Activated CD4-positive, alpha-beta T cell treated with anti-CD3 and anti-CD28 coated beads for 36 hours (primary cell): ENCODE data around the gene DENND4A. TPM values are rescaled to one million over a fixed set of nuclear protein-coding genes. Genes with fewer than 3 reads are reported as not detected.

Experiments
- ATAC-seq: fragments of 200-7000 bp; cut with Tn5 transposase; one replicate; pipeline ENCODE4 v1.10.0; 2021; ENCODE audit warnings: mild to moderate bottlenecking, moderate library complexity
- CTCF ChIA-PET: fragments of 350-600 bp; sonication (Branson Sonifier 250); formaldehyde crosslinking; loops from one replicate; lab custom pipeline; 2021; ENCODE audit warnings: antibody characterized with exemption; lab: Charles Lee
- POLR2A ChIA-PET: fragments of 350-600 bp; sonication (Branson Sonifier 250); formaldehyde crosslinking; loops from one replicate; lab custom pipeline; 2021; ENCODE audit warnings: antibody characterized with exemption, inconsistent platforms; lab: Charles Lee
- DNase-seq: peaks from one replicate; pipeline ENCODE4 v3.0.0-alpha.2; 2020
- H3K27ac Mint-ChIP-seq: one replicate; pipeline ENCODE4 v1.8.0; 2021; ENCODE audit warnings: mixed read lengths
- H3K27me3 Mint-ChIP-seq: one replicate; pipeline ENCODE4 v1.8.0; 2021; ENCODE audit warnings: mixed read lengths
- H3K36me3 Mint-ChIP-seq: one replicate; pipeline ENCODE4 v1.8.0; 2021; ENCODE audit warnings: low read depth, mixed read lengths
- H3K4me1 Mint-ChIP-seq: one replicate; pipeline ENCODE4 v1.8.0; 2021; ENCODE audit warnings: mixed read lengths
- H3K4me3 Mint-ChIP-seq: one replicate; pipeline ENCODE4 v1.8.0; 2021; ENCODE audit warnings: mild to moderate bottlenecking, moderate library complexity, mixed read lengths
- H3K9me3 Mint-ChIP-seq: one replicate; pipeline ENCODE4 v1.8.0; 2021; ENCODE audit warnings: low read depth, mixed read lengths
- intact Hi-C, 2 experiments: fragments of 100-400 bp; cut with DNase I in 1 of 2; cut with micrococcal nuclease in 1 of 2; formaldehyde crosslinking; loops; one replicate each; pipeline versions ENCODE4 v1.14.2 to v1.15.1; 2022 to 2024; cut with DNase I, micrococcal nuclease
- total RNA-seq, 2 experiments: library from RNA; stranded (reverse); gene quantifications; one replicate each; pipeline ENCODE4 v1.2.3, GENCODE V29; 2021

Gene DENND4A
- total RNA-seq, 2 experiments from 2014 or later = 35.6 to 43.5 TPM

- intact Hi-C loops = loop anchor here (1.0 to 10.0 kb wide), 4 partner anchors 219 to 648 kb away; no protein-coding TSS in a partner anchor
- Mint-ChIP-seq H3K36me3 (no peaks in the 10 kb centered on the region), H3K27ac (no peak overlapping the region), H3K4me3 (no peak overlapping the region), H3K9me3 (no peaks in the 10 kb centered on the region), H3K27me3 (no peaks in the 10 kb centered on the region), H3K4me1 (peaks cover 10% of the 10 kb centered on the region)
- ChIA-PET POLR2A (no interaction called here), CTCF (interaction anchor here (0.6 to 2.0 kb wide), 19 partner anchors 9 to 362 kb away, joined by 3 to 12 read pairs (median 3); no protein-coding TSS in a partner anchor)
- DNase-seq (peak; percentile 36), ATAC-seq (peak; percentile 86)
These were observed 153.4 kb downstream of the DENND4A start for GRCh38 chr15:65638681-65639089.

GRCh38 chr15:65638109-65638508, 154.0 kb downstream of the DENND4A start:
- DNase-seq (no peak), ATAC-seq (no peak)
- POLR2A ChIA-PET = no interaction called here
- Mint-ChIP-seq H3K4me1 (peaks cover 10% of the 10 kb centered on the region), H3K4me3 (no peak overlapping the region), H3K36me3 (no peaks in the 10 kb centered on the region), H3K27me3 (no peaks in the 10 kb centered on the region), H3K27ac (no peak overlapping the region), H3K9me3 (no peaks in the 10 kb centered on the region)
- CTCF ChIA-PET = interaction anchor here (0.6 to 2.0 kb wide), 17 partner anchors 12 to 600 kb away, joined by 3 to 12 read pairs (median 3); no protein-coding TSS in a partner anchor
- intact Hi-C loops = loop anchor here (1.0 to 10.0 kb wide), 4 partner anchors 219 to 649 kb away; no protein-coding TSS in a partner anchor

- Mint-ChIP-seq H3K9me3 (no peaks in the 10 kb centered on the region), H3K4me1 (peaks cover 20% of the 10 kb centered on the region), H3K4me3 (no peak overlapping the region), H3K36me3 (no peaks in the 10 kb centered on the region), H3K27me3 (no peaks in the 10 kb centered on the region), H3K27ac (no peak overlapping the region)
- ATAC-seq = no peak
- DNase-seq = no peak
- intact Hi-C loops = loop anchor here in 1 of 2 experiments (10.0 kb wide), 1 partner anchor 560 kb away; no protein-coding TSS in a partner anchor
- CTCF ChIA-PET = no interaction called here
- POLR2A ChIA-PET = no interaction called here
These were observed 157.7 kb downstream of the DENND4A start for GRCh38 chr15:65634356-65634755.

DNA sequence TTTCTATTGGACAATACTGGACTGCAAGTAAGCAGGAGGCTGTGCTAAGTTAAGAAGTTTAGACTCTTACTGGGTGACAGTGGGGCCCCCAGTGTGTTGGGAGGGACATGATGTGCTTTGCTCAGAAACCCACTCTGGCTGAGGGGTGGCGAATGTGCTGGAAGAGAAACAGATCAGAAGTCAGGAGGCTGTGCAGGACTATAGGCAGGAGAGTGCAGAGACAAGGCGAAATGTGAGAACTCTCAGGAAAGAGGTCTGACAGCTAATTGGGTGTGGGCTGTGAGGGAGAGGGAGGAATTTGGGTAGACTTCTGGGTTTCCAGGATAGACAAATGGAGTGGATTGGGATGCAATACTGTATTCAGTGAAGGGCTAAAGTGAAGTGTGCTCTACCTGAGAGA, 158.3 kb downstream of the DENND4A start:
- Mint-ChIP-seq H3K4me1 (peaks cover 16% of the 10 kb centered on the region), H3K27ac (no peak overlapping the region), H3K36me3 (no peaks in the 10 kb centered on the region), H3K27me3 (no peaks in the 10 kb centered on the region), H3K9me3 (no peaks in the 10 kb centered on the region), H3K4me3 (no peak overlapping the region)
- ATAC-seq = no peak
- ChIA-PET CTCF (interaction anchor here (0.6 kb wide), 1 partner anchor 650 kb away, joined by 4 read pairs; no protein-coding TSS in a partner anchor), POLR2A (no interaction called here)
- no peak for DNase-seq
- intact Hi-C loops = loop anchor here in 1 of 2 experiments (10.0 kb wide), 1 partner anchor 561 kb away; no protein-coding TSS in a partner anchor

GRCh38 chr15:65632780-65633375, 159.2 kb downstream of the DENND4A start:
- CTCF ChIA-PET = interaction anchor here (0.8 kb wide), 1 partner anchor 37 kb away, joined by 3 read pairs; no protein-coding TSS in a partner anchor

DNA sequence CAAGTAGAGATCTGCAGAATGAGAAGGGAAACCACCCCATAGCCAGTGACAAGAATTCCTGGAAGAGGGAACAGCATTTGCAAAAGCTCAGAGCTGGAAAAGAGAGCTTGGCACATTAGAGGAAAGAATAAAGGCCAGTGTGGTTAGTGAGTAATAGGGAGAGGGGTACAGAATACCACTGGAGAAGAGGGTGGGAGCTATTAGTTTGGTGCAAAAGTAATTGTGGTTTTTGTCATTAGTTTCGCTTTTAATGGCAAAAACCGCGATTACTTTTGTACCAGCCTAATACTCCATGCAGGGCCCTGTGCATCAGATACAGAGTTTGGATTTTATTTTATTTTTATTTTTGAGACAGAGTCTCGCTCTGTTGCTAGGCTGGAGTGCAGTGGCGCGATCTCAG, 160.6 kb downstream of the DENND4A start:
- POLR2A ChIA-PET = interaction anchor here (0.6 kb wide), 1 partner anchor 147 kb away, joined by 6 read pairs; no protein-coding TSS in a partner anchor
- ATAC-seq (no peak), DNase-seq (no peak)
- H3K4me1 Mint-ChIP-seq = peaks cover 10% of the 10 kb centered on the region
- no peak overlapping the region for H3K27ac Mint-ChIP-seq
- H3K27me3 Mint-ChIP-seq = no peaks in the 10 kb centered on the region
- no peaks in the 10 kb centered on the region for H3K9me3 Mint-ChIP-seq
- no peaks in the 10 kb centered on the region for H3K36me3 Mint-ChIP-seq
- no peak overlapping the region for H3K4me3 Mint-ChIP-seq
- intact Hi-C loops = loop anchor here in 1 of 2 experiments (10.0 kb wide), 1 partner anchor 563 kb away; no protein-coding TSS in a partner anchor
- CTCF ChIA-PET = interaction anchor here (0.8 to 1.1 kb wide), 3 partner anchors 35 to 250 kb away, joined by 3 read pairs; no protein-coding TSS in a partner anchor

More at GRCh38 chr15:65632780-65633375, 159.2 kb downstream of the DENND4A start:
- no peaks in the 10 kb centered on the region for H3K36me3 Mint-ChIP-seq
- H3K9me3 Mint-ChIP-seq = no peaks in the 10 kb centered on the region
- POLR2A ChIA-PET = interaction anchor here (0.6 kb wide), 1 partner anchor 205 kb away, joined by 3 read pairs; no protein-coding TSS in a partner anchor
- H3K27me3 Mint-ChIP-seq = no peaks in the 10 kb centered on the region
- ATAC-seq (no peak), DNase-seq (no peak)
- H3K4me3 Mint-ChIP-seq = no peak overlapping the region
- peaks cover 10% of the 10 kb centered on the region for H3K4me1 Mint-ChIP-seq
- intact Hi-C loops = loop anchor here in 1 of 2 experiments (10.0 kb wide), 1 partner anchor 562 kb away; no protein-coding TSS in a partner anchor
- H3K27ac Mint-ChIP-seq = no peak overlapping the region

DNA sequence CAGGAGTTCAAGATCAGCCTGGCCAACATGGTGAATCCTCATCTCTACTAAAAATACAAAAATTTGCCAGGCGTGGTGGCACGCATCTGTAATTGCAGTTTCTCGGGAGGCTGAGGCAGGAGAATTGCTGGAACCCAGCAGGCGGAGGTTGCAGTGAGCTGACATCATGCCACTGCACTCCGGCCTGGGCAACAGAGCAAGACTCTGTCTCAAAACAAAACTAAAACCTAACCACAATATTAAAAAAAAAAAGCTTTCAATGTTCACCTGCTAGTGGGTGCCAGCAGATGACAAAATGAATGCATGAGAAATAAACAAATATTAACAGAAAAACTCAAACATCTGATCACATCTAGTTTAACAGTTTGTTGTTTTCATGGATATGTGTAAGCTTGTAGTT, 161.3 kb downstream of the DENND4A start:
- no peak overlapping the region for H3K4me3 Mint-ChIP-seq
- peak; percentile 30 for DNase-seq
- H3K27me3 Mint-ChIP-seq = no peaks in the 10 kb centered on the region
- peaks cover 10% of the 10 kb centered on the region for H3K4me1 Mint-ChIP-seq
- no peak overlapping the region for H3K27ac Mint-ChIP-seq
- H3K36me3 Mint-ChIP-seq = no peaks in the 10 kb centered on the region
- no peaks in the 10 kb centered on the region for H3K9me3 Mint-ChIP-seq
- peak; percentile 47 for ATAC-seq
- POLR2A ChIA-PET = no interaction called here
- intact Hi-C loops = loop anchor here in 1 of 2 experiments (10.0 kb wide), 1 partner anchor 564 kb away; no protein-coding TSS in a partner anchor
- CTCF ChIA-PET = interaction anchor here (0.8 to 1.1 kb wide), 2 partner anchors 34 to 251 kb away, joined by 3 read pairs; no protein-coding TSS in a partner anchor

DNA sequence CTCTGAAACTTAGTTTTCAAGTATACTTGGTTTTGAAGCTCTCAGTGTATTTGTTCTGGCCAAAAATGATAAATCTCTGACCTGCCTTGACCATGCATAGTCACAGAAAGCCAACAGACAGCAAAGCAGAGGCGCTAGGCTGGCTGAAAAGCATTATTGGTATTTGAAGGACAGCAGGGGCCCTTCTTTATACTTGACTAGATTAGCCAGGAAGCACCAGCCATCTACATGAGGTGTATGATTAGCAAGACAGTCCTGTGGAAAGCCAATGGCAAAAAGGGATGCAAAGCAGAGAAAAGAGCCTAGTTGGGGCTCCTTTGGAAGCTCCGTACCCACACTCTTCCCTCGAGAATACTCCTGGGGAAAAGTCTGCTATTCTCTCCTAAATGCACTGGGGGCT, 162.5 kb downstream of the DENND4A start:
- CTCF ChIA-PET = interaction anchor here (0.8 kb wide), 3 partner anchors 10 to 30 kb away, joined by 3 to 4 read pairs (median 3); no protein-coding TSS in a partner anchor
- no peaks in the 10 kb centered on the region for H3K27me3 Mint-ChIP-seq

GRCh38 chr15:65626856-65627255, 165.2 kb downstream of the DENND4A start:
- ATAC-seq (no peak), DNase-seq (no peak)
- POLR2A ChIA-PET = no interaction called here
- Mint-ChIP-seq H3K9me3 (no peaks in the 10 kb centered on the region), H3K27me3 (no peaks in the 10 kb centered on the region), H3K4me3 (no peak overlapping the region), H3K4me1 (peaks cover 7% of the 10 kb centered on the region), H3K36me3 (peaks cover 6% of the 10 kb centered on the region), H3K27ac (no peak overlapping the region)
- CTCF ChIA-PET = interaction anchor here (0.9 kb wide), 1 partner anchor 11 kb away, joined by 3 read pairs; no protein-coding TSS in a partner anchor
- intact Hi-C loops = no loop called here

More for the DNA sequence above, 162.5 kb downstream of the DENND4A start:
- Mint-ChIP-seq H3K4me3 (no peak overlapping the region), H3K27ac (no peak overlapping the region), H3K36me3 (peaks cover 6% of the 10 kb centered on the region), H3K9me3 (no peaks in the 10 kb centered on the region), H3K4me1 (peaks cover 10% of the 10 kb centered on the region)
- ATAC-seq (no peak), DNase-seq (no peak)
- intact Hi-C loops = no loop called here
- POLR2A ChIA-PET = no interaction called here

GRCh38 chr15:65623103-65623502, 169.0 kb downstream of the DENND4A start:
- DNase-seq = no peak
- Mint-ChIP-seq H3K9me3 (no peaks in the 10 kb centered on the region), H3K27ac (no peak overlapping the region), H3K4me3 (no peak overlapping the region), H3K36me3 (peaks cover 6% of the 10 kb centered on the region), H3K4me1 (no peaks in the 10 kb centered on the region), H3K27me3 (no peaks in the 10 kb centered on the region)
- ChIA-PET CTCF (no interaction called here), POLR2A (no interaction called here)
- ATAC-seq = no peak
- intact Hi-C loops = no loop called here

DNA sequence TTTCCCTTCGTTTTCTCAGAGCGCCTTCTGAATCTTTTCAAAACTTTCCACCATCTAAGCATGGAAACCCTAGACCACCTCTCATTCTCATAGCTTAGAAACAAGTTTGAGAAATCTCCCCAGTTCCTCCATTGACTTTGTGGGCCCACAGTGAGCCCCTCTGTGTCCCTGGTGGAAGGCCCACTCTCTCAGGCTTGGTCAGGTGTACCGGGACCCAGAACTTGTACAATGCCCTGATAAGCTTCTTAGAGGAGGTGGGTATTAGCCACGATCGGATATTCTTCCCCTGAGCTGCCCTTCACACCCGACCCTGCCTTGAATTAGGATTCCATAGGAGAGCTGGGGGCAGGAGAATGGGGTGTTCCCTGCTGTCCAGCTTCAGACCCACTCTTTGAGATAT, 170.5 kb downstream of the DENND4A start, which contains the start of gene SLC24A1:
SLC24A1 (plus strand) TSS at position 301 of the 400 bp plus-strand sequence. CDS start 2,143 bp downstream, outside the sequence.
- Mint-ChIP-seq H3K36me3 (peaks cover 6% of the 10 kb centered on the region), H3K27ac (no peak within 1 kb of the TSS)
- intact Hi-C loops = no loop called here

More for the DNA sequence above, 170.5 kb downstream of the DENND4A start, which contains the start of gene SLC24A1:
- ATAC-seq = no peak
- DNase-seq = no peak
- ChIA-PET POLR2A (no interaction called here), CTCF (interaction anchor here (1.0 to 1.4 kb wide), 4 partner anchors 9 to 16 kb away, joined by 3 to 4 read pairs (median 3); no protein-coding TSS in a partner anchor)
- Mint-ChIP-seq H3K4me1 (no peaks in the 10 kb centered on the region), H3K4me3 (no peak within 1 kb of the TSS), H3K9me3 (no peaks in the 10 kb centered on the region), H3K27me3 (no peaks in the 10 kb centered on the region)
